OCI-M2 (cell line): ENCODE data around the gene LRRC15.
A peak's percentile ranks its signal among the peaks of the same experiment; 100 is the strongest.

Source experiments
- DNase-seq: peaks from one replicate; lab custom pipeline; 2025; ENCODE audit not compliant: unreplicated experiment; lab: John Stamatoyannopoulos, UW

The LRRC15 gene

DNA sequence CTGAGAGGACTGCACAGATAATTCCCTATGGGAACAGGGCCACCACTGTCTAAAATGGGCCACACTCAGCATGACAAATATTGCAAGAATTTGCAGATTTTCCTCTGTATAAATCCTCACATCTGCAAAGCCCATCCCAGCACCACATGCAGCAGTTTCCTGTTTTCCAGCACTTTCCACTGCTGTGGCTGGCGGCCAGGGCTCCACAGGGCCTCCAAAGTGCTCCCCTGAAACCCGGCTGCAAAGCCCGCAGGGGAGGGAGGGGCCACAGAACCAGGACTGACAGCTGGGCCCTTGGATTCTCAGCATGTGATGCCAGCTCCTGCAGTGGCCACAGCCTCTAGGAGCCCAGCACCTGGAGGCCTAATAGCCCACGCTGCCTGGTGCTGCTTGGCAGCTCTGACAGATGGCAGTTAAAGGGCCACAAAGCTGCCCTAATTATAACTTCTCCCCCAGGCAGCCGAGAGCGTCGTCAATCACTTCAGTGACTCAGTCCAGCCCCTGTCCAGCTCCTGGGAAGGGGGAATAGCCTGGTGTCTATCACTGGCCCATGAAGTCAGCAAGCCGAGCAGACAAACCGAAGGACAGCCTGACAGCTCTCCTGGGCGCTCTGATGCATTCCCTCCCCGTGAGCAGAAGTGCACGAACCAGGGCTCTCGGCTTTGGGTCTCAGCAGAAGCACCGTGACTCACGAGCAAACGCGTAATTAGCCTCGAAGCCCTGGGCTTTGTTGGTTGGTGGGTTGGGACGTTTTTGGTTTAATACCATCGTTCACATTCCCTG lies 4.7 kb downstream of the LRRC15 start:
- no peak for DNase-seq

DNA sequence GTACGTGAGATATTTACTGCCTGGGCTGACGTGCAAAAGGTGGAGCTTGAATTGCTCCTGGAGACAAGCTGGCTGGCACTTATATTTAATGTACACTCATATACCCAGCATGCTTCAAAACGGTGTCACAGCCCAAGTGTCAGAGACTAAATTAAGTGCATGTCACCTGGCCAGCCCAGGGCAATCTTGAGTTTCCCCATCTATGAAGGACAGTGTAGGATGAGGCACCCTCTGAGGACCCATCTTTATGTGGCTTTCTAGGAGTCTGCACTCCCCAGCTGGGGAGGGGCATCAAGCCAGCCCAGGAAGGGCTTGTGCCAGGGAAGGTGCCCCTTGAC lies 5.3 kb downstream of the LRRC15 start:
- no peak for DNase-seq

DNA sequence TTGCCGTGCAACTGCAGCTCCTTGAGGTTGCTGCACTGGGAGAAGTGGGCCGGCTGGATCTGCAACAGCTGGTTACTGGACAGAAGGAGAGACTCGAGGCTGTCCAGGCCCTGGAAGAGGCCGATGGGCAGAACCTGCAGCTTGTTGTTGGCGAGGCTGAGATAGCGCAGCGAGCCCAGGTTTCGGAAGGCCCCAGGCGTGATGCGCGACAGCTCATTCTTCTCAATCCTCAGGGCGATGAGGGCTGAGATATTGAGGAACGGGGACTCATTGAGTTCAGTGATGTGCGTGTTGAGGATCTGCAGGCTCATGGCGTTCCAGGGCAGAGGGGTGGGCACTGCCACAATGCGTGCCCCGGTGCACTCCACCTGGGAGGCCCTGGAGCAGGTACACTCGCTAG lies 9.0 kb downstream of the LRRC15 start:
- no peak for DNase-seq

DNA sequence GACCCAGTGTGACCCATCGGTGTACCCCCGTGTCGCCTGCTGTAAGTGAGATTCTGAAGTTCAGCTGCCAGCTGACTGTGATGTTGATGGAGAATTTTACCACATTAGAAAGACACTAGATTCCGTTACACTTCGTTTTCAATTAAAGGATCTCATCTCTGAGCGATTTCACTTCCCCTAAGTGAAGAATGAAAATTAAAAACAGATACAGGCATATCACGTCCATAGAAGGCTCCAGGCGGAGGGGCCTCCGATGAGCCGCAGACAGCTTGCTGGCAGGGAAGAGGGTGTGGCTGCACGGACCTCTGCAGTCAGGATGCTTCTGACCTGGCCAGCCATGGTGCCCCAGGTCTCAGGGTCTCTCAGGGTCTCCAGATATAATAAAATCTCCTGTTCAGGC lies 11.9 kb downstream of the LRRC15 start:
- DNase-seq = no peak

DNA sequence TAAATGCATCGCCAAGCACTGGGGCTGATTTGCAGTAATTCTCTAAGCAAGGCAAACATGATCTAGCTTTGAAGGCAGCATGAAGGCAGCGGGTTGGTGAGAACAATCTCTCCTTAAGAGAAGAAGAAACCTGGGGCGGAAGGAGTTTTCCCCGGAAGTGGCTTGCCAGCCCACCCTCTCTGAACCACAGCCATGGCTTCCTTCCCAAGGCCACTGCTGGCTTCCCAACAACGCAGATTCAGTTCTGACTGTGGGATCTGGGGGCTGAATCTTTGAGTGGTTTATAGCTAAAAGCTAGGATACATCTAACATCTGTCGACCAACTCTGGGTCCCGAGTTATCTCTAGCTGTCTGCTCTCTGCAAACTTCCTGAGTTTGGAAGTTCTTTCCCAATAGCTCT lies 14.2 kb downstream of the LRRC15 start:
- DNase-seq = no peak

DNA sequence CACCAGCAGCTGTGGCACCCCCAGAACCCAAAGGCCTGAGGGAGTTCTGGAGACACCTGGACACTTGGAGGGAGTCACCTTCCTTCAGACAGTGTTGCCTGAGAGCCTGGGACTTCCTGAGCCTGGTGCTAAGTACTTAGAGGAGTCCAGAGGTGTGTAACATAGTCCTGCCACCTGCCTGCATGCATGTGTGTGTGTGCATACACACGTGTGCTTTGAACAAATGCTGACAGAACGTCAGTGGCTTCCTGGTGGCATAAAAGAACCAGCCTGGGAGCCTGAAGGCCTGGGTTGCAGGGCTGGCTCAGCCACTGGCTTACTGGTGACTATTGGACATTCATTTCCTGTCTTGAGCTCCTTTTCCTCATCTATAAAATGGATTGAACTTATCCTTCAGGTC lies 15.2 kb downstream of the LRRC15 start:
- DNase-seq = no peak

DNA sequence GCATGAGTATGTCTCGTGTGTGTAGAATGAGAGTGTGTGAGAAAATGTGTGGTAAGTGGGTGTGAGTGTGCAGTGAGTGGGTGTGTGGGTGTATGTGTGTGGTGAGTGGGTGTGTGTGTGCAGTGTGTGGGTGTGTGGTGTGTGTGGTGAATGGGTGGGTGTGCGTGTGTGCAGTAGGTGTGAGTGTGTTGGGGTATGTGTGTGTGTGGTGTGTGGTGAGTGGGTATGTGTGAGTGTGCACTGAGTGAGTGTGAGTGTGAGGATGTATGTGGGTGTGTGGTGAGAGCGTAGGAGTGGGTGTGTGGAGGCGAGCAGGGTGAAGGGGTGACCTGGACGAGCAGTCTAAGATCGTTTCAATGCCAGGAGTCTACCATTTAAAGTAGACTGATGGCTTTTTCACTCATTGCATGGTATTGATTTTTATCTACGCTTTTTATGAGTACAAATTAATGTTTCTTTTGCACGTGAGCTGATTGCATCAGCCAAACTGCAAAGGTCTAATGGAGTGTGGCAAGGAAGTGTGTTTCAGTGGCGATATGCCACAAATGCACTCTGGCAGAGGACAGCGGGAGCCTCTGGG lies 16.8 kb downstream of the LRRC15 start:
- DNase-seq = no peak

DNA sequence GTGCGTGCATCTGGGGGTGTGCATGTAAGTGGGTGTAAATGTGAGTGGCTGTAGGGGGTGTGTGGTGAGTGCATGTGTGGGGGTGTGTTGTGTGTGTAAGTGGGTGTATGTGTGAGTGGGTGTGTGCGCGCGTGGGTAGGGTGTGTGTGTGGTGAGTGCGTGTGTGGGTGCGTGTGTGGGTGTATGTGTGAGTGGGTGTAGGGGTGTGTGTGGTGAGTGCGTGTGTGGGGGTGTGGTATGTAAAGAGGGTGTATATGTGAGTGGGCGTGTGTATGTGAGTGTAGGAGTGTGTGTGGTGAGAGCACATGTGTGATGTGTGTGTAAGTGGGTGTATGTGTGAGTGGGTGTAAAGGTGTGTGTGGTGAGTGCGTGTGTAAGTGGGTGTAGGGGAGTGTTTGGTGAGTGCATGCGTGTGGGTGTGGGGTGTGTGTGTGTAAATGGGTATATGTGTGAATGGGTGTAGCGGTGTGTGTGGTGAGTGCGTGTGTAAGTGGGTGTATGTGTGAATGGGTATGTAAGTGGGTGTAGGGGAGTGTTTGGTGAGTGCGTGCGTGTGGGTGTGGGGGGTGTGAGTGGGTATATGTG lies 17.5 kb downstream of the LRRC15 start:
- DNase-seq = no peak

DNA sequence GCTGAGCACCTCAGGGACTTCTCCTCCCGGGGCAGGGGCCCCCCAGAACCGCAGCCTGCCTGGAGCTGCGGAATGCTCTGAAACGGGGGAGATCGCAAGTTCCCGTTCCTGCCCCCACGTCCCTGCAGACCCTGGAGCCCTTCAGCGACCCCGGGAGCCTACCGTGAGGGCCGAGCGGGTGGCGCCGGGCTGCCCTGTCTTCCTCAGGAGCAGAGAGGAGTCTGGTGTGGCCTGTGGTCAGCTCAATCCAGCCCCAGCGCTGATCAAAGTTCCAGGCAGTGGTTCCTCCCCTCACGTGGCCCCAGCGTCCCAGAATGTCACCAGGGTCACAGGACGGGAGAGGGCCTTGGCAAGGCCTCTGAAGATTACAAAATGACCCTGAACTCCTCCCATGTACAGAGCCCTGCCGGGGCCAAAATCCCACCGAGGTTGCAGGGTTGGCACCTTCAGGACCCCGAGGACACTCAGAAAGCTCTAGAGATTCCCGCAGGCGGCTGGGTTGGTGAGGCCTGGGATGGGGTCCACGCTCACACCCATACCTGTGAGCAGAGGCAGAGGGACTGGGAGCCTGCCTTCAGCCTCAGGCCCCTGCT lies 18.4 kb downstream of the LRRC15 start, which contains the start of gene CPN2:
Gene CPN2 (minus strand): TSS at position 249 of the 593 bp plus-strand sequence. CDS start 8,626 bp downstream, outside the sequence.
- no peak for DNase-seq

DNA sequence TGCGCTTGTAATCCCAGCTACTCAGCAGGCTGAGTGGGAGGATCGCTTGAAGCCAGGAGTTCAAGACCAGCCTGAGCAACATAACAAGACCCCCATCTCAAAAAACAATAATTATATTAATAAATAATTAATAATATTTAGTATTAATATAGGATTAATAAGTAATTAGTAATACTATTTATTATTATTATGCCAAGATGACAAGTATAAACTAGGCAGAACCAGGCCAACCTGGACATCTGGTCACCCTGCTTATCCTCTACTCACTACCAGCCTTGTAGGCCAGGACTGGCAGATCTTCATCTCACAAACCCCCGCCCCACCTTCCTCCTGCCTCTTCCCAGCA lies 18.8 kb downstream of the LRRC15 start:
- DNase-seq = no peak

DNA sequence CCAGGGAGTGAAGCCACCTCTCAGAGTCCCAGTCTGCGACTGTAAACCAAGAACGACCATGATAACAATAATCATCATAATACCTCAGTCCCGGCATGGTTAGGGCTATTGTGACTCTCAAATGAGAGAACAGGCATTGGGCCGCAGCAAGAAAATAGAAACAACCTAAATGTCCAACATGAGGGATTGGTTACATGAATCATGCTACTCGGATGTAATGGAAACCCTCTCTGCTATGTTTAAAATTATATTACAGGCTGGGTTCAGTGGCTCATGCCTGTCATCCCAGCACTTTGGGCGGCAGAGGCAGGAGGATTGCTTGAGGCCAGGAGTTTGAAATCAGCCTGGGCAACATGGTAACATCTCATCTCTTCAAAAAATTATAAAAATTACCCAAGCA lies 21.2 kb downstream of the LRRC15 start:
- DNase-seq = no peak

DNA sequence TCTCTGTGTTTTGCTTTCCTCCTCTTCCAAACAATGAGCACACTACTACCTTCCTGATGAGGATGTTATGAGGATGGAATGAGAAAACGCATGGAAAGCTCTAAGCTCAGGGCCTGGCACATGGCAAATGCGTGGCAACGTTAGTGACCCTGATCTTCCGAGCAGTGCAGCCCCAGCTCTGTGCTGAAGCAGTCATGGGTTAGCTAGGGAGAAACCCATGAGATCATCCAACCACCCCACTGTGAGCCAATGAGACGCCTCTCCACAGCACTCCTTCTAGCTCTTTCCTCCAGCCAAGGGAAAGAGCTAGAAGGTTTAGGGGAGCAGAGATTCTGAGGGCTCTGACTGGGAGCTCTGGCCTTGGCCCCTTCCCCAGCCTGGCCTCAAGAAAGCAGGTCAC lies 22.9 kb downstream of the LRRC15 start:
- DNase-seq = no peak

DNA sequence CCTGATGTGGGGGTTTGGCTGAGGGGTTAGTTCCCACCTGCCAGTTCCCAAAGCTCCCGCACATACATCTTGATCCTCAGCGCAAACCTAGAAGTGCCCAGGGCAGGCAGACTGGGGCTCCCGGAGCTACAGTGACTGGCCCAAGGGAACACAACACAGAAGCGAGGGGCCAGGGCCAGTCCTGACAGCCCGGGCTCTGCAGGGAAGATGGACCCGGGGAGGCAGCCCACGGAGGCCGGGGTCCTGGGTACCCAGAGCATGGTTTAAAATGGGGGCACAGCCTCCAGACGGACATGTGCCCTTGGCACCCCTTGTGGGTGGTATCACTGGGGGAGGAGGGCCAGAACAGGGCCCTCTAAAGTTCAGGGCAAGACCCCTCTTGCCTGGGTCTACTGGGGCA lies 23.5 kb downstream of the LRRC15 start:
- no peak for DNase-seq

DNA sequence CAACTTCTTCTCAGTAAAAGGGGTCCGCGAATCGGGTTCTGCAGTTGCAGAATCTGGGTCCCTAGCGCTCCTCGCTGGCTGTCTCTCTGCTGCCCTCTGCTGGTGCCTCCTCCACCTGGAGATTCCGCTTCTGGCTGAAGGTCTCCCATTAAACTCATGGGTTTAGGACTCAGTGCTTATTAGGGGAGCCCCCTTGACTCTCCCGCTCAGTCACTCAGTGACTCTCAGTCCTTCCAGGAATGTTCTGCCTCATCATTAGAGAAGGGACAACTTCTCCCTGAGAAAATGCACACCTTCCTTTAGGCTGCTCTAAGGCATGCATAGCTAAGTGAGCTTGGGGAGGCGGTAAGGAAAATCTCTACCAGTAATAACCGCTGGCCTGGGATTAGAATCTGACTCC lies 25.5 kb downstream of the LRRC15 start:
- DNase-seq = peak; percentile 20

DNA sequence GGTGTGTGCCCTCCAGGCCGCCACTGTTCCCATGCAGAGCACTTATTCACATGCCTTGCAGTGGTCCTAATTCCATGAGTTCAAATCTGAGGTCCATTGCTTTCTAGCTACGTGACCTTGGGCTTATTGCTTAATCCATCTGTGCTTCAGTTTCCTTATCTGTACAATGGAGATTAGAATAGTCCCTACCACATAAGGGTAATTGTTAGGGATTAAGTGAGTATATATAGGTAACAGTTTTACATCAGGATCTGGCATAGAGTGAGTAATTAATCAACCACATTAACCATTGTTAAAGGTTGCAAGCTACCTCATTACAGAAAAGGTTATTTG lies 26.0 kb downstream of the LRRC15 start:
- DNase-seq = no peak

DNA sequence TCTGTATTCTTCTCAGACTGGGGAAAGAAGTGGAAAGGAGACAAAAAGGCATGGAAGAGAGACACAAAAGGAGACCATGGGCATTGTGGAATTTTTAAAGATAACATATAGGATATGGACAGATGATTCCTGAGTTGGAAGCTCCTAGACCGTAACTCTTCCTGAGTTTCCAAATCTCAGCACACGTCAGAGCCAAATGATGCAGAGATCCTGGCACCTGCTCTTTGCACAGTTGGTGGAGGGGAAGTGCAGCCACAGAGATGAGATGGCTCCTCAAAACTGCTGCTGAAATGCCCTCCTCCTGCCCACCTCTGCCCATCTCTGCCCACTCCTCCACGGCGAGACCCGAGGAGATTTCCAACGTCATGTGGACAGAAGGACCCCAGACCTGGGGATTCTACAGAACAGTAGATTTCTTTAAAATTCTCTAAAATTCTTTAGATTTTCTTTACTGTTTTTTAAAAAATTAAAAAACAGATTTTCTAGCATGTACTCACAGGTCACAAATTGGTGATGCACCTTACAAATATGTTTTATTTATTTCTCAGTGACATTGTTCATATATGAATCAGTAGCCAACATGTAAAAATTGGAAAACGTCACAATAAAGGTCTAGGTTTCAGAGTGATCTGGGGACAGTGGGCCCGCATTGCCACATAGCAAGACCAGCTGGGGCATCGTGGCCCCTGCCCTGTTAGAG lies 26.5 kb downstream of the LRRC15 start:
- DNase-seq = no peak

DNA sequence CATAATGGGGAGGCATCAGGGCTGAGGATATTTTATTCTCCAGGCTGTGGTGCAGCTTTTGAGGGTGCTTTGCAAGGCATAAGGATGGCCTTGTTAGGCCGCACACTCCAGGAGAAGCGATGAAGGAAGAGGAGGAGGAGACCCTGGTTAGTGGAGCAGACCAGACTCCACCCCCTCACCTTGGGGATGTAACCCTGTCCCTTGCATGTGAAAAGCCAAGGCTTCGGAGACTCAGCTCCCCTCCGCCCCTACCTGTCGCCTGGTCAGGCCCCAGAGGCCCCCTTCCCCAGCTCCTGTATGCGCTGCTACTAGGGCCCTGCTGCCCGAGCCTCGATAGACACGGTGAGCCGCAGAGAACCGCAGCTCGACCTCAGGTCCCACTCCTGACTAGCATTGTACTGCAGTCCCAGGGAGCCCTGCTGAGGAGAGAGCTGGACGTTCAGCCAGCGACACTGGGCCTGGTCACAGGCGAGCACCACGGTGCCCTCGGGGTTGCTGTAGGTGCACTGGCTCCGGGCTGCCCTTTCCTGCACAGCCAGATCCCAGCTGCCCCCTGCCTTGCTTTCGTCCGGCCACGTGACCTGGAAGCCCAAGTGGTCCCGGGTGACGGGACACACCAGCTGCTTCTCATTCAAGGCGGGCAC lies 28.7 kb downstream of the LRRC15 start:
- no peak for DNase-seq

DNA sequence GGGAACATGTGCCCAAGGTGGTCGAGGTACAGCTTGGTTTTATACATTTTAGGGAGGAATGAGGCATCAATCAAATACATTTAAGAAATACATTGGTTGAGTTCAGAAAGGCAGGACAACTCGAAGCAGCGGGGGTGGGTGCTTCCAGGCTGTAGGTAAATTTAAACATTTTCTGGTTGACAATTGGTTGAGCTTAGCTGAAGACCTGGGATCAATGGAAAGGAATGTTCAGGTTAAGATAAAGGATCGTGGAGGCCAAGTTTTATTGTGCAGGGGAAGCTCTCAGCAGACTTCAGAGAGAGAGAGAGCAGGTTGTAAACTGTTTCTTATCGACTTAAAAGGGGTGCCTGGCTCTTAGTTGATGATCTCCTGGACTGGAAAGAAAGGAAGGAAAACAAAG lies 29.7 kb downstream of the LRRC15 start:
- DNase-seq = no peak

DNA sequence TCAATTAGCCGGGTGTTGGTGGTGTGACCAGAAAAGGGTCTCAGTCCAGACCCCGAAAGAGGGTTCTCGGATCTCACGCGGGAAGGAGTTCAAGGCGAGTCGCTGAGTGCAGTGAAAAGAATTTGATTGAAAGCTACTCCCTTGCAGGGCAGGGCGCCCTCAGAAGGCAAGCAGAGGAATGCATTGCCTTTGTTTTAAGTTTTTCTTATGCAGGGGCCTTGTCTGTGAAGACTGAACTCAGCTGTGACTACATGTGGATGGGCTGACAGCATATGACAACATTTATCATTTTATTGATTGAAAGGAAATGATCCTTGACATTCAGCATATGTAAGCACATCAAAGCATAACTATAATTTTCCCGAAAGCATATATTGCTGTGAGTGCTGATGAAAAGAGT lies 30.2 kb downstream of the LRRC15 start:
- no peak for DNase-seq

DNA sequence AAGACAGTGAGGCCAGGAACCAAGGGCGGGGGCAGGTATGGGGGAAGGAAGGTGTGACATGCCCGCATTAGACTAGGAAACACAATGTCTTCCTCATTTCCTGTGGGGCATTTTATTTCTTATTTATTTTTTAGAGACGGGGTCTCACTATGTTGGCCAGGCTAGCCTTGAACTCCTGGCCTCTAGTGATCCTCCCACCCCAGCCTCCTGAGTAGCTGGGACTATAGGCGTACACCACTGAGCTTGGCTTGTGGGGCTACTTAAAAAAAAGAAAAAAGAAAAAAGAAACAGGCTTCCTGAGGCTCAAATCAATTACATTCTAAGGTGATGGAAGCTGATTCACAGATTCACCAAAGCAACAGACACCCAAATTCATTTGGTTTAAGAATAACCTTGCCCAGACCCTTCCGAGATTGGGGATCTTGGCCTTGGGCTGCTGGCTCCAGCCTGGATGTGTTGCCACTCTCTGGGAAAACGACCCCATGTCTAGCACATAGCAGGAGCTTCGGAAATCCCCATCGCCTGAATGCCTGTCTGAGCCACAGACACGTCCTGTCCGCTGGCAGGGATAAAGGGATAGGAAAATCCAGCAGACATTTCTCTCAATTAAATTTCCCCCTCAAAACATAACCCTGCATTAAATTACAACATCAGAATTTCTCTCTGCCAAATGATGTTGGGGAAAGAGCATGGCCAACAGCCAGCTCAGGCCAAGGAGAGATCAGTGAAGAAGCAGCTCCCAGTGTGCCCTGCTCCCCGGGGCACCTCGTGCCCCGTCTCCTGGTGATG lies 31.4 kb downstream of the LRRC15 start:
- DNase-seq = no peak
